HG02623 (cell line): ENCODE data around the gene ADGRG7.
"Not testable (repeated sequence)": the region's sequence is repeated elsewhere in the genome, so short reads cannot be mapped to it uniquely, and the experiment has no call there.

ENCODE experiments used
- ATAC-seq: cut with Tn5 transposase; IDR thresholded peaks from one replicate; pipeline ENCODE4 v1.9.1; 2021; ENCODE audit warnings: moderate library complexity; ENCODE audit not compliant: unreplicated experiment

Gene ADGRG7

GRCh38 chr3:100641471-100642032, 32.2 kb downstream of the ADGRG7 start:
- peak; percentile 69 for ATAC-seq

GRCh38 chr3:100645913-100646312, 36.5 kb downstream of the ADGRG7 start:
- ATAC-seq = no peak

DNA sequence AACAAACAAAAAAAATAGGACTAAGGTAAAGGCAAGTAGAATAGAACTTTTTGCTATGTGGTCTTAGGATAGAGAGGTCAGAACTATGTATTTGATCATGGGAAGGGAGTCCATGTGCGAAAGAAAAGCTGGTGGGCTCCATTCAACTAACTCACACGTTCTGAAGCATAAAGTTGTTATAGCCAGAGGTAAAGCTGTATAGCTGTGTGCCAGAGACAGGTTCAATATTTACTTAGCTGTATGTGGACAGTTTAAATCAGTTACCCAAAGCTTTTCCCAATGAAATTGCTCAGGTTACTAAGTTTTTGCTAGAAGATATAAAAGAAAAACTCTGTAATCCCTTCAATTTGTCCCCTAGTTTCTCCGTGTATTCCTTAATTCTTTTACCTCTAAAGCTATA, 37.8 kb downstream of the ADGRG7 start:
- no peak for ATAC-seq

DNA sequence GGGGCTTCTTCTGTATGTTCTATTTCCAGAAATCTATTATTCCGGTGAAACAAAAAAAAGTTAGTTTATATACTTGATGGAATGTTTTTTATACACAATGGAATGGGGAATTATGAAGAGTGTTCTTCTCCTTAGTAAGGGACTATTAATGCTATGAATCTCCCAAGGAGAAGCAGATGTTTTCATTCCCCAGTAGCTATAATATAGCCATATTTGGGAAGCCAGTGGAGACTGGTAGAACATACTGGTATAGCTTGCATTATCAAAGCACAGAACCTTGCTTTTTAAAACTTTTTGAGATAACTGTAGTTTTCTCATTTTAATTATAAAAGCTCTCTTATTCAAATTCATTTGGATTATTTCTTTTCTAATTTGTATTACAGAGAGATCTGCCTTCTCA, 38.3 kb downstream of the ADGRG7 start:
- no peak for ATAC-seq

DNA sequence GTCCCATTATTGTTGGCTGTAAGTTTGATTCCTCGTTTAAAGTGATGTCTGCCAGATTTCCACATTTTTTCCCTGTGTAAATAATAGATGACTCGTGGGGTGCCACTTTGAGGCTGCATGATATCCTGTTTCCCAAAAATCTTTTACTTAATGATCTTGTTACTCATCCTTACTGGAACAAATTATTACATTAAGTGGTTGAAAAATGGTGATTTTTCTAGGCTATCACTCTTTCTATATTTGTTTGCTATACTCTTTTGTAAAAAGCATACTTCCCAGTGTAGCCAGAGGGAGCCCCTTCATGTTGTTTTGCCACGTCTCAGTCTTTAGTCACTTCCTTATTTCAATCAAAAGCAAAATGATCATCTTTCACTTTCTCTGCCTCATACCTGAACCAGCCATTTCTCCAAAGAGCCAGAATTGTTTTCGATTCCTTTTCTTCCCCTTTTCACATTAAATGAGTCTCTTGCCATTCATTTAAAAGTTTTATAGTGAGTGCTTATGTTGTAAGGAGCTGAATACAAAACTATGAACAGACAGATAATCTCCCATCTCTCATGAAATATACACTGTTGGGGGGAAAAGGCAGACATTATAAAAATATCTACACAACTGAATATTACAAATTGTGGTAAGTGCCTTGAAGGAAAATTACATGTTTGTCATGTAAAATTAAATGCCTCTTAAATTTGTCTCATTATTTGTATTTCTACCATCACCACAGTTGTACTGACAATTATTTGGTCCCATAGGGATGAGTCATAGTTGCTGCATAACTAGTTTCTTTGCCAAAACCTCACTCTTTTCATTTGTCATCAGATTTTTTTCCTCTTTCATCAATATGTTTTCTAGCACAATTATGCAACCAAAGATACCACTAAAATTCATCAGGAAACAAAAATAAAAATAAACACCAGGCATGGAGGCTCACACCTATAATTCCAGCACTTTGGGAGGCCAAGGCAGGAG, 41.5 kb downstream of the ADGRG7 start:
- peak; percentile 95 for ATAC-seq

DNA sequence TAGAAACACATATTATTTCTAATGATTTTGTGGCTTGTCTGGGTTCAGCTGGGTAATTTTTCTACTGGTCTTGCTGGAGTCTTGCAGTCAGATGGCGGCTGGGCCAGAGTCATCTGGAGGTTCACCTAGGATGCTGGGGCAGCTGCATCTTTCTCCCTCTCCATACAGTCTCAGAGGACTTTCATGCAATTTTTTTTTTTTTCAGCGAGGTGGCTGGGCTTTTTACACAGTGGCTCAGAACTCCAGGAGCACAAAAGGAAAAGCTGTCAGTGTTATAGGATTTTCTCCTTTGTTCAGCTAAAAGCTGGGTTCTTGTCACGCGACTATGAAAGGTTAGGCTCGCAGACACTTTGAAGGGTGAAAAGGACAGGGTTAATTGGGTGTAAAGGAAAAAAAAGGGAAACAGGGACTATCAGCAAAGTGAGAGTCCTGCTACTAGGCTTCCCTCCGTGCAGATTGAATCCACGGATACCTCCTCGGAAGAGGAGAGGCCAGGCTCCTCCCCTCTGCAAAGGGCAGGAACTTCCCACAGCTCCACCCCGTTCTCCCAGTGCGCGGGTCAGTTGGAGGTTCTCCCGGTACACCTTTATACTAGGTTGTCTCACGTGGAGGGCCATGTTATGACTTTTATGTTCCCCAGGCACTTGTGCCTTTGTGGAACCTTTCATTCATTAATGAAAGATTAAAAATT, 44.3 kb downstream of the ADGRG7 start:
- ATAC-seq = no peak

- ATAC-seq = no peak
These were observed 47.5 kb downstream of the ADGRG7 start for GRCh38 chr3:100656945-100657344.

- not testable (repeated sequence) for ATAC-seq
These were observed 51.9 kb downstream of the ADGRG7 start for GRCh38 chr3:100661294-100661693.

GRCh38 chr3:100662113-100662823, 52.9 kb downstream of the ADGRG7 start:
- ATAC-seq = no peak

DNA sequence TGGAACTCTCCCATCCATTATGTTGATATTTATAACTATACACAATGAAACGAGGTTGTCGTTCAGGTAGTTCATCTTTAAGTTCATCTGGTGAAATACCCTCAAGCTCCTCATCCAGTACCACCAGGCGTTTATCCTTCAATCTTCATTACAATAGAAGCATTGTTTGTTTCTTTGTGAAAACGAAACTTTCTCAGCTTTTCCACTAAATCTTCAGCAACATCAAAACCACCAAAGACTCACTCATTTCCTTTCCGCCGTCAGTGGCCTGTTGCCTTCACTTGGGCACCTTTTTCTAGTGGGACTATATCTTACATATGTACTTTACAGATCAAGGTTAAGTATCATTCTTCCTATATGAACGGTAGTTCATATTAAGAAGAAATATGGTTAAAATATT, 55.8 kb downstream of the ADGRG7 start:
- no peak for ATAC-seq

GRCh38 chr3:100666699-100667098, 57.3 kb downstream of the ADGRG7 start:
- not testable (repeated sequence) for ATAC-seq

GRCh38 chr3:100667316-100667715, 57.9 kb downstream of the ADGRG7 start:
- not testable (repeated sequence) for ATAC-seq

DNA sequence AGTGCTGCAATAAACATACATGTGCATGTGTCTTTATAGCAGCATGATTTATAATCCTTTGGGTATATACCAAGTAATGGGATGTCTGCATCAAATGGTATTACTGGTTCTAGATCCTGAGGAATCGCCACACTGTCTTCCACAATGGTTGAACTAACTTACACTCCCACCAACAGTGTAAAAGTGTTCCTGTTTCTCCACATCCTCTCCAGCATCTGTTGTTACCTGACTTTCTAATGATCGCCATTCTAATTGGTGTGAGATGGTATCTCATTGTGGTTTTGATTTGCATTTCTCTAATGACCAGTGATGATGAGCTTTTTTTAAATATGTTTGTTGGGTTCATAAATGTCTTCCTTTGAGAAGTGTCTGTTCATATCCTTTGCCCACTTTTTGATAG, 61.6 kb downstream of the ADGRG7 start:
- not testable (repeated sequence) for ATAC-seq

GRCh38 chr3:100681496-100681895, 72.1 kb downstream of the ADGRG7 start:
- ATAC-seq = no peak

- ATAC-seq = no peak
These were observed 72.9 kb downstream of the ADGRG7 start for GRCh38 chr3:100682056-100682853.

GRCh38 chr3:100682854-100683760, 73.7 kb downstream of the ADGRG7 start:
- no peak for ATAC-seq

- ATAC-seq = no peak
These were observed 83.8 kb downstream of the ADGRG7 start for GRCh38 chr3:100693225-100693624.

DNA sequence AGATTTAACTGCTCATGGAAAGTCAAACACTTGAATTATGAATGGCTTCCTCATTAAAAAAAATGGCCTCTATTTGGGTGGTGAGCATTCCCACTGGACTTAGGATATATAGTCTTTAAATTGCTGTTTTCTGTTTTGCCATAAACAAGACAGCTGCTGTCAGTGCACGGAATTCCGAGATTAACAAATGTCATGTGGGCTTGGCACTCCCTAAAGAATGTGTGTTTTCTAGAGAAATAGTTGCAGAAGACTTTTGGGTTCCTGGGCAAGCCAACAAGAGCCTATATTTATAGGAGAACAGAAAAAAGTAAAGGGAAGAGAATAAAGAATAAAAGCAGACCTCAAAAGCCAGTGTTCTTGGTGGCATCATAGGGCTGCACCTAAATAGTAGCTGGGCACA, 86.3 kb downstream of the ADGRG7 start:
- ATAC-seq = no peak

- no peak for ATAC-seq
These were observed 86.8 kb downstream of the ADGRG7 start for GRCh38 chr3:100696161-100696560.
